HepG2 (cell line): ENCODE results near the gene ANAPC2. TPM values are rescaled to one million over a fixed set of nuclear protein-coding genes. Genes with fewer than 3 reads are reported as not detected.
A peak's percentile ranks its signal among the peaks of the same experiment; 100 is the strongest.

Source experiments
- ARID4A ChIP-seq: sonication (generic); formaldehyde crosslinking; IDR thresholded peaks from 2 replicates; pipeline ENCODE4 v1.5.0; 2020; ENCODE audit warnings: mild to moderate bottlenecking, missing genetic modification reagents, borderline replicate concordance
- E2F5 ChIP-seq: sonication (generic); formaldehyde crosslinking; conservative IDR thresholded peaks from 2 replicates; pipeline ENCODE4 v1.4.0; 2020; ENCODE audit warnings: missing genetic modification reagents
- ERF ChIP-seq: IDR thresholded peaks from 2 replicates; pipeline ENCODE4 v1.6.1; 2018; ENCODE audit warnings: missing biosample characterization, missing genetic modification reagents
- HNRNPK ChIP-seq: fragments of 200-400 bp; formaldehyde crosslinking; IDR thresholded peaks from 2 replicates; pipeline ENCODE4 v1.6.1; 2018; ENCODE audit warnings: low read length, low read depth, moderate library complexity, mild to moderate bottlenecking; ENCODE audit not compliant: poor library complexity, severe bottlenecking
- JUN ChIP-seq: sonication (generic); formaldehyde crosslinking; IDR thresholded peaks from 2 replicates; pipeline ENCODE4 v1.4.0; 2020; ENCODE audit warnings: mild to moderate bottlenecking, missing genetic modification reagents
- KLF12 ChIP-seq: sonication (generic); formaldehyde crosslinking; IDR thresholded peaks from 2 replicates; pipeline ENCODE4 v1.4.0; 2020; ENCODE audit warnings: missing genetic modification reagents, borderline replicate concordance
- MAFK ChIP-seq, 2 experiments: IDR thresholded peaks in 1 of 2; conservative IDR thresholded peaks in 1 of 2; 2 replicates each; pipeline ENCODE4 v1.6.1; 2011; ENCODE audit warnings: improper control_type of control experiment in 2 of 2, low read length in 2 of 2
- MED13 ChIP-seq: sonication (generic); formaldehyde crosslinking; IDR thresholded peaks from 2 replicates; pipeline ENCODE4 v1.5.0; 2020; ENCODE audit warnings: missing genetic modification reagents
- MXD4 ChIP-seq: IDR thresholded peaks from 2 replicates; pipeline ENCODE4 v1.6.1; 2016; ENCODE audit warnings: mild to moderate bottlenecking, missing biosample characterization, missing genetic modification reagents
- NCOA5 ChIP-seq: sonication (generic); formaldehyde crosslinking; IDR thresholded peaks from 2 replicates; pipeline ENCODE4 v1.4.0; 2020; ENCODE audit warnings: missing genetic modification reagents
- NR2C2 ChIP-seq: sonication (generic); formaldehyde crosslinking; IDR thresholded peaks from 2 replicates; pipeline ENCODE4 v1.4.0; 2020; ENCODE audit warnings: missing genetic modification reagents, mild to moderate bottlenecking, moderate library complexity, borderline replicate concordance
- PBX3 ChIP-seq: sonication (generic); formaldehyde crosslinking; IDR thresholded peaks from 2 replicates; pipeline ENCODE4 v1.8.1; 2023; ENCODE audit warnings: missing genetic modification reagents, inconsistent platforms, borderline replicate concordance
- RAD51 ChIP-seq: fragments of 450-650 bp; IDR thresholded peaks from 2 replicates; pipeline ENCODE4 v1.6.1; 2016; ENCODE audit warnings: borderline replicate concordance
- SIX4 ChIP-seq: sonication (generic); formaldehyde crosslinking; IDR thresholded peaks from 2 replicates; pipeline ENCODE4 v1.4.0; 2020; ENCODE audit warnings: missing genetic modification reagents
- TOPORS ChIP-seq: sonication (generic); formaldehyde crosslinking; IDR thresholded peaks from 2 replicates; pipeline ENCODE4 v1.8.0; 2023; ENCODE audit warnings: mild to moderate bottlenecking, missing genetic modification reagents
- ZC3H4 ChIP-seq: sonication (generic); formaldehyde crosslinking; IDR thresholded peaks from 2 replicates; pipeline ENCODE4 v1.4.0; 2020; ENCODE audit warnings: missing genetic modification reagents, borderline replicate concordance
- ZNF574 ChIP-seq: sonication (generic); formaldehyde crosslinking; IDR thresholded peaks from 2 replicates; pipeline ENCODE4 v1.4.0; 2020; ENCODE audit warnings: missing genetic modification reagents
- ZNF616 ChIP-seq: sonication (generic); formaldehyde crosslinking; IDR thresholded peaks from 2 replicates; pipeline ENCODE4 v1.5.0; 2020; ENCODE audit warnings: low read depth, mild to moderate bottlenecking, missing genetic modification reagents
- ZNF674 ChIP-seq: sonication (generic); formaldehyde crosslinking; IDR thresholded peaks from 2 replicates; pipeline ENCODE4 v1.5.0; 2020; ENCODE audit warnings: low read depth, mild to moderate bottlenecking, missing genetic modification reagents
- ZNF782 ChIP-seq: sonication (generic); formaldehyde crosslinking; IDR thresholded peaks from 2 replicates; pipeline ENCODE4 v1.4.0; 2020; ENCODE audit warnings: missing genetic modification reagents, mild to moderate bottlenecking, borderline replicate concordance
- ZNF850 ChIP-seq: sonication (generic); formaldehyde crosslinking; conservative IDR thresholded peaks from 2 replicates; pipeline ENCODE4 v1.9.0; 2021; ENCODE audit warnings: mild to moderate bottlenecking, missing genetic modification reagents
- polyA plus RNA-seq, 8 experiments: library from polyadenylated mRNA; depleted of rRNA in 3 of 8; stranded (reverse) in 7 of 8; unstranded in 1 of 8; fragments of >200 nt; fragmentation: Illumina TruSeq in 4 of 8; extraction: Trizol in 4 of 8; gene quantifications; 2 replicates each; pipeline versions ENCODE4 v1.2.1 to v1.2.3, GENCODE V29; 2011 to 2016; ENCODE audit warnings: low read depth in 4 of 8, missing spikeins in 1 of 8, mixed read lengths in 1 of 8; ENCODE audit not compliant: insufficient read depth in 1 of 8
- total RNA-seq, 5 experiments: library from RNA; depleted of rRNA; stranded (reverse); fragments of >200 nt; fragmentation: Illumina TruSeq; extraction: Trizol; gene quantifications; 2 replicates each; pipeline ENCODE4 v1.2.3, GENCODE V29; 2016; ENCODE audit warnings: low read depth in 1 of 5

Gene ANAPC2
- total and polyA plus RNA-seq, 2 of the 13 experiments (the other 11 are each of a cell fraction or from before 2014, with no cell fraction given), result 12.3 to 15.4 TPM

GRCh38 chr9:137221506-137222111, 33.2 kb upstream of the ANAPC2 start (continued):
- TF ChIP-seq NR2C2 (CRISPR knock-in tag) (peak; percentile 91), ZNF616 (CRISPR knock-in tag) (no peak), PBX3 (CRISPR knock-in tag) (no peak), MED13 (CRISPR knock-in tag) (peak; percentile 37; the same call in 1 of the 2 replicates), ZNF674 (CRISPR knock-in tag) (no peak), ARID4A (CRISPR knock-in tag) (peak; percentile 72; the same call in 1 of the 2 replicates), MXD4 (CRISPR knock-in tag) (peak; percentile 25; the same call in 1 of the 2 replicates), ERF (CRISPR knock-in tag) (no peak), KLF12 (0 out of 2 replicates have a peak, but pooled peaks have one; percentile 46), HNRNPK (peak; percentile 78), ZC3H4 (no peak), MAFK (conservative IDR thresholded peaks at IDR 0.05 in 1 of 2, IDR thresholded peaks at IDR 0.05 in 1 of 2; ENCODE audit: low read length in 2 of 2) (no peak), ZNF782 (peak; percentile 46; the same call in 1 of the 2 replicates), E2F5 (CRISPR knock-in tag) (no peak), ZNF574 (CRISPR knock-in tag) (peak; percentile 39), NCOA5 (CRISPR knock-in tag) (no peak), JUN (CRISPR knock-in tag) (no peak), SIX4 (CRISPR knock-in tag) (no peak), ZNF850 (CRISPR knock-in tag) (no peak), TOPORS (CRISPR knock-in tag) (no peak), RAD51 (no peak)
